Activated CD8-positive, alpha-beta memory T cell treated with anti-CD3 and anti-CD28 coated beads for 36 hours (primary cell): ENCODE measurements around the gene LPGAT1. TPM values are rescaled to one million over a fixed set of nuclear protein-coding genes. Genes with fewer than 3 reads are reported as not detected.

ENCODE experiments used
- CTCF ChIA-PET: fragments of 350-600 bp; sonication (Branson Sonifier 250); formaldehyde crosslinking; loops from one replicate; lab custom pipeline; 2021; ENCODE audit warnings: antibody characterized with exemption; lab: Charles Lee
- POLR2A ChIA-PET: fragments of 350-600 bp; sonication (Branson Sonifier 250); formaldehyde crosslinking; loops from one replicate; lab custom pipeline; 2021; ENCODE audit warnings: antibody characterized with exemption; lab: Charles Lee
- total RNA-seq, 2 experiments: library from RNA; stranded (reverse); gene quantifications; one replicate each; pipeline ENCODE4 v1.2.3, GENCODE V29; 2021

Gene LPGAT1
- total RNA-seq, 2 experiments from 2014 or later = 28.2 to 29.3 TPM

GRCh38 chr1:211830055-211830327 lies 572 bp downstream of the LPGAT1 start:
- POLR2A ChIA-PET = interaction anchor here (0.7 kb wide), 1 partner anchor 932 kb away, joined by 5 read pairs; no protein-coding TSS in a partner anchor
- CTCF ChIA-PET = no interaction called here

- ChIA-PET CTCF (interaction anchor here (1.3 kb wide), 1 partner anchor 131 kb away, joined by 4 read pairs; no protein-coding TSS in a partner anchor), POLR2A (interaction anchor here (0.7 kb wide), 1 partner anchor 932 kb away, joined by 5 read pairs; no protein-coding TSS in a partner anchor)
Observed at GRCh38 chr1:211829343-211830054, 1.1 kb downstream of the LPGAT1 start.

GRCh38 chr1:211828584-211829342 lies 1.8 kb downstream of the LPGAT1 start:
- ChIA-PET CTCF (interaction anchor here (1.3 kb wide), 1 partner anchor 130 kb away, joined by 4 read pairs; no protein-coding TSS in a partner anchor), POLR2A (interaction anchor here (0.5 kb wide), 1 partner anchor 74 kb away, joined by 8 read pairs; no protein-coding TSS in a partner anchor)

GRCh38 chr1:211827051-211827450 lies 3.5 kb downstream of the LPGAT1 start:
- POLR2A ChIA-PET = no interaction called here
- CTCF ChIA-PET = interaction anchor here (1.4 kb wide), 1 partner anchor 146 kb away, joined by 3 read pairs; no protein-coding TSS in a partner anchor

GRCh38 chr1:211825980-211826379 lies 4.6 kb downstream of the LPGAT1 start:
- ChIA-PET CTCF (interaction anchor here (0.6 to 1.4 kb wide), 4 partner anchors 63 to 145 kb away, joined by 3 to 4 read pairs (median 3); no protein-coding TSS in a partner anchor), POLR2A (no interaction called here)

GRCh38 chr1:211822677-211823407 lies 7.7 kb downstream of the LPGAT1 start:
- ChIA-PET CTCF (interaction anchor here (1.0 kb wide), 1 partner anchor 124 kb away, joined by 3 read pairs; no protein-coding TSS in a partner anchor), POLR2A (no interaction called here)

GRCh38 chr1:211816586-211816985 lies 14.0 kb downstream of the LPGAT1 start:
- ChIA-PET CTCF (no interaction called here), POLR2A (no interaction called here)

- POLR2A ChIA-PET = no interaction called here
Observed at GRCh38 chr1:211814313-211814712, 16.2 kb downstream of the LPGAT1 start.

GRCh38 chr1:211813590-211813989 lies 17.0 kb downstream of the LPGAT1 start:
- ChIA-PET POLR2A (no interaction called here), CTCF (interaction anchor here (0.9 kb wide), 1 partner anchor 24 kb away, joined by 3 read pairs; no protein-coding TSS in a partner anchor)

More at GRCh38 chr1:211814313-211814712, 16.2 kb downstream of the LPGAT1 start:
- CTCF ChIA-PET = interaction anchor here (0.9 kb wide), 1 partner anchor 116 kb away, joined by 3 read pairs; no protein-coding TSS in a partner anchor

- POLR2A ChIA-PET = no interaction called here
- CTCF ChIA-PET = no interaction called here
Observed at GRCh38 chr1:211812584-211812983, 18.0 kb downstream of the LPGAT1 start.

- CTCF ChIA-PET = no interaction called here
- POLR2A ChIA-PET = no interaction called here
Observed at GRCh38 chr1:211811848-211812247, 18.7 kb downstream of the LPGAT1 start.

GRCh38 chr1:211811126-211811525 lies 19.4 kb downstream of the LPGAT1 start:
- CTCF ChIA-PET = no interaction called here
- POLR2A ChIA-PET = no interaction called here

- POLR2A ChIA-PET = no interaction called here
- CTCF ChIA-PET = no interaction called here
Observed at GRCh38 chr1:211808475-211808874, 22.1 kb downstream of the LPGAT1 start.

- ChIA-PET CTCF (no interaction called here), POLR2A (no interaction called here)
Observed at GRCh38 chr1:211804915-211805314, 25.6 kb downstream of the LPGAT1 start.

- POLR2A ChIA-PET = no interaction called here
- CTCF ChIA-PET = interaction anchor here (0.6 kb wide), 1 partner anchor 16 kb away, joined by 3 read pairs; no protein-coding TSS in a partner anchor
Observed at GRCh38 chr1:211800925-211801607, 29.5 kb downstream of the LPGAT1 start.

- ChIA-PET POLR2A (interaction anchor here (0.6 kb wide), 1 partner anchor 886 kb away, joined by 3 read pairs; no protein-coding TSS in a partner anchor), CTCF (interaction anchor here (0.6 kb wide), 1 partner anchor 571 kb away, joined by 4 read pairs; no protein-coding TSS in a partner anchor)
Observed at GRCh38 chr1:211797994-211798393, 32.6 kb downstream of the LPGAT1 start.

GRCh38 chr1:211791979-211792378 lies 38.6 kb downstream of the LPGAT1 start:
- ChIA-PET POLR2A (no interaction called here), CTCF (no interaction called here)

GRCh38 chr1:211789641-211790464 lies 40.7 kb downstream of the LPGAT1 start:
- CTCF ChIA-PET = no interaction called here
- POLR2A ChIA-PET = no interaction called here
